ENCODE results near the gene S100A8.

Gene S100A8

GRCh38 chr1:153387001-153387400 lies 3.9 kb downstream of the S100A8 start:
- Histone ChIP-seq H3K9ac (no peak overlapping the region), H3K9me3 (ENCODE audit: control insufficient read depth, low read length) (no peaks in the 10 kb centered on the region), H2AFZ (no peak overlapping the region), H3K27me3 (ENCODE audit: control insufficient read depth, insufficient read depth, low read length) (no peaks in the 10 kb centered on the region), H3K4me1 (no peaks in the 10 kb centered on the region), H3K36me3 (ENCODE audit: control insufficient read depth, insufficient read depth, low read length) (no peaks in the 10 kb centered on the region), H3K4me2 (ENCODE audit: low read length) (no peak overlapping the region), H3K4me3 (ENCODE audit: low read depth, low read length) (no peak overlapping the region), H3K79me2 (no peaks in the 10 kb centered on the region), H3K27ac (no peak overlapping the region)
- TF ChIP-seq CTCF (IDR thresholded peaks at IDR 0.05), result no peak

GRCh38 chr1:153386500-153386901 lies 4.4 kb downstream of the S100A8 start:
- H3K4me1 ChIP-seq, result no peaks in the 10 kb centered on the region
- H3K9me3 ChIP-seq (ENCODE audit: control insufficient read depth, low read length), result no peaks in the 10 kb centered on the region
- no peaks in the 10 kb centered on the region for H3K27me3 ChIP-seq (ENCODE audit: control insufficient read depth, insufficient read depth, low read length)
- no peak overlapping the region for H2AFZ ChIP-seq
- no peaks in the 10 kb centered on the region for H3K36me3 ChIP-seq (ENCODE audit: control insufficient read depth, insufficient read depth, low read length)
- H3K9ac ChIP-seq, result no peak overlapping the region
- no peak overlapping the region for H3K4me2 ChIP-seq (ENCODE audit: low read length)
- no peak for TF ChIP-seq CTCF (IDR thresholded peaks at IDR 0.05)
- no peak overlapping the region for H3K27ac ChIP-seq
- H3K79me2 ChIP-seq, result no peaks in the 10 kb centered on the region
- H3K4me3 ChIP-seq (ENCODE audit: low read depth, low read length), result no peak overlapping the region

GRCh38 chr1:153384958-153385580 lies 5.8 kb downstream of the S100A8 start:
- Histone ChIP-seq H3K9me3 (ENCODE audit: control insufficient read depth, low read length) (no peaks in the 10 kb centered on the region), H3K4me1 (no peaks in the 10 kb centered on the region), H3K27me3 (ENCODE audit: control insufficient read depth, insufficient read depth, low read length) (no peaks in the 10 kb centered on the region), H3K9ac (no peak overlapping the region), H3K4me2 (ENCODE audit: low read length) (no peak overlapping the region), H3K79me2 (no peaks in the 10 kb centered on the region), H3K27ac (no peak overlapping the region), H3K4me3 (ENCODE audit: low read depth, low read length) (no peak overlapping the region), H2AFZ (no peak overlapping the region), H3K36me3 (ENCODE audit: control insufficient read depth, insufficient read depth, low read length) (no peaks in the 10 kb centered on the region)
- TF ChIP-seq CTCF (IDR thresholded peaks at IDR 0.05), result no peak

GRCh38 chr1:153380711-153381110 lies 10.2 kb downstream of the S100A8 start:
- no peaks in the 10 kb centered on the region for H3K4me1 ChIP-seq
- no peaks in the 10 kb centered on the region for H3K9me3 ChIP-seq (ENCODE audit: control insufficient read depth, low read length)
- no peaks in the 10 kb centered on the region for H3K36me3 ChIP-seq (ENCODE audit: control insufficient read depth, insufficient read depth, low read length)
- H3K9ac ChIP-seq, result no peak overlapping the region
- H3K27me3 ChIP-seq (ENCODE audit: control insufficient read depth, insufficient read depth, low read length), result no peaks in the 10 kb centered on the region
- no peaks in the 10 kb centered on the region for H3K79me2 ChIP-seq
- no peak overlapping the region for H3K4me2 ChIP-seq (ENCODE audit: low read length)
- no peak overlapping the region for H3K4me3 ChIP-seq (ENCODE audit: low read depth, low read length)
- TF ChIP-seq CTCF (IDR thresholded peaks at IDR 0.05), result no peak
- H2AFZ ChIP-seq, result no peak overlapping the region
- H3K27ac ChIP-seq, result no peak overlapping the region

- H2AFZ ChIP-seq, result no peak overlapping the region
- no peaks in the 10 kb centered on the region for H3K27me3 ChIP-seq (ENCODE audit: control insufficient read depth, insufficient read depth, low read length)
- TF ChIP-seq CTCF (IDR thresholded peaks at IDR 0.05), result no peak
- H3K79me2 ChIP-seq, result no peaks in the 10 kb centered on the region
- no peak overlapping the region for H3K9ac ChIP-seq
- H3K9me3 ChIP-seq (ENCODE audit: control insufficient read depth, low read length), result no peaks in the 10 kb centered on the region
- no peaks in the 10 kb centered on the region for H3K4me1 ChIP-seq
- no peak overlapping the region for H3K4me2 ChIP-seq (ENCODE audit: low read length)
- H3K36me3 ChIP-seq (ENCODE audit: control insufficient read depth, insufficient read depth, low read length), result no peaks in the 10 kb centered on the region
- no peak overlapping the region for H3K27ac ChIP-seq
- H3K4me3 ChIP-seq (ENCODE audit: low read depth, low read length), result no peak overlapping the region
These were observed 11.3 kb downstream of the S100A8 start for GRCh38 chr1:153379591-153379990.

Data from parathyroid adenoma (tissue), 2 donors.